Lung microvascular endothelial cell (primary cell): ENCODE measurements around the gene PCDHGB6. TPM values are rescaled to one million over a fixed set of nuclear protein-coding genes. Genes with fewer than 3 reads are reported as not detected.

Experiments
- total RNA-seq: library from RNA; depleted of rRNA; stranded (reverse); fragments of >200 nt; gene quantifications from 2 replicates; pipeline ENCODE4 v1.2.1, GENCODE V29; 2014

PCDHGB6 gene
- total RNA-seq, 1 donor from 2014 or later, result 2.4 TPM

Other genes starting within 250 kb of the PCDHGB6 start
- gene PCDHB7, start 235.4 kb upstream of the PCDHGB6 start, total RNA-seq, result 0.44 and 2.4 TPM in 2 replicates
- 0.40 and 0.44 TPM in 2 replicates for gene PCDHB8, start 230.2 kb upstream of the PCDHGB6 start, total RNA-seq
- 0.22 and 0.99 TPM in 2 replicates for gene PCDHB16, start 225.6 kb upstream of the PCDHGB6 start, total RNA-seq
- gene PCDHB9, start 220.9 kb upstream of the PCDHGB6 start, total RNA-seq, result 0.22 and 0.40 TPM in 2 replicates
- gene PCDHB10, start 215.7 kb upstream of the PCDHGB6 start, total RNA-seq, result 0.44 and 1.8 TPM in 2 replicates
- gene PCDHB11, start 208.4 kb upstream of the PCDHGB6 start, total RNA-seq, result 0.44 and 1.8 TPM in 2 replicates
- gene PCDHB12, start 199.3 kb upstream of the PCDHGB6 start, total RNA-seq, result 0.44 and 1.4 TPM in 2 replicates
- 0.87 and 2.6 TPM in 2 replicates for gene PCDHB13, start 194.1 kb upstream of the PCDHGB6 start, total RNA-seq
- gene PCDHB14, start 184.7 kb upstream of the PCDHGB6 start, total RNA-seq, result 1.1 and 1.4 TPM in 2 replicates
- 0.44 and 1.4 TPM in 2 replicates for gene PCDHB15, start 162.6 kb upstream of the PCDHGB6 start, total RNA-seq
- under 0.01 and 0.20 TPM in 2 replicates for gene SLC25A2, start 104.0 kb upstream of the PCDHGB6 start, total RNA-seq
- gene TAF7, start 87.2 kb upstream of the PCDHGB6 start, total RNA-seq, result 56.7 and 63.5 TPM in 2 replicates
- 0.40 and 0.44 TPM in 2 replicates for gene PCDHGA1, start 77.5 kb upstream of the PCDHGB6 start, total RNA-seq
- 0.65 and 0.79 TPM in 2 replicates for gene PCDHGA2, start 69.3 kb upstream of the PCDHGB6 start, total RNA-seq
- gene PCDHGA3, start 64.2 kb upstream of the PCDHGB6 start, total RNA-seq, result 0.40 and 0.44 TPM in 2 replicates
- gene PCDHGB1, start 57.9 kb upstream of the PCDHGB6 start, total RNA-seq, result 0.87 and 1.6 TPM in 2 replicates
- gene PCDHGA4, start 53.0 kb upstream of the PCDHGB6 start, total RNA-seq, result 2.0 TPM in 2 replicates
- gene PCDHGB2, start 48.0 kb upstream of the PCDHGB6 start, total RNA-seq, result 1.3 and 1.4 TPM in 2 replicates
- gene PCDHGA5, start 43.9 kb upstream of the PCDHGB6 start, total RNA-seq, result 0.44 and 0.60 TPM in 2 replicates
- 2.0 and 3.8 TPM in 2 replicates for gene PCDHGB3, start 37.8 kb upstream of the PCDHGB6 start, total RNA-seq
- gene PCDHGA6, start 34.1 kb upstream of the PCDHGB6 start, total RNA-seq, result 1.7 and 2.4 TPM in 2 replicates
- 0.65 and 0.99 TPM in 2 replicates for gene PCDHGA7, start 25.3 kb upstream of the PCDHGB6 start, total RNA-seq
- gene PCDHGB4, start 20.3 kb upstream of the PCDHGB6 start, total RNA-seq, result 8.3 and 10.1 TPM in 2 replicates
- 1.1 and 1.2 TPM in 2 replicates for gene PCDHGA8, start 15.4 kb upstream of the PCDHGB6 start, total RNA-seq
- 7.4 and 9.5 TPM in 2 replicates for gene PCDHGB5, start 10.1 kb upstream of the PCDHGB6 start, total RNA-seq
- gene PCDHGA9, start 5.2 kb upstream of the PCDHGB6 start, total RNA-seq, result 0.87 and 2.2 TPM in 2 replicates
- 2.6 and 5.0 TPM in 2 replicates for gene PCDHGA10, start 5.0 kb downstream of the PCDHGB6 start, total RNA-seq
- gene PCDHGB7, start 9.7 kb downstream of the PCDHGB6 start, total RNA-seq, result 4.1 and 6.2 TPM in 2 replicates
- gene PCDHGA11, start 13.0 kb downstream of the PCDHGB6 start, total RNA-seq, result 4.1 and 4.4 TPM in 2 replicates
- gene PCDHGA12, start 22.5 kb downstream of the PCDHGB6 start, total RNA-seq, result 1.8 and 2.8 TPM in 2 replicates
- gene PCDHGC3, start 67.9 kb downstream of the PCDHGB6 start, total RNA-seq, result 10.2 and 10.9 TPM in 2 replicates
- 0.65 and 0.79 TPM in 2 replicates for gene PCDHGC4, start 77.0 kb downstream of the PCDHGB6 start, total RNA-seq
- gene PCDHGC5, start 81.1 kb downstream of the PCDHGB6 start, total RNA-seq, result under 0.01 and 0.40 TPM in 2 replicates
- gene DIAPH1, start 211.0 kb downstream of the PCDHGB6 start, total RNA-seq, result 28.8 and 29.6 TPM in 2 replicates
- 45.0 and 48.2 TPM in 2 replicates for gene HDAC3, start 228.8 kb downstream of the PCDHGB6 start, total RNA-seq
- 5.6 and 6.1 TPM in 2 replicates for gene RELL2, start 229.0 kb downstream of the PCDHGB6 start, total RNA-seq
- gene FCHSD1, start 243.4 kb downstream of the PCDHGB6 start, total RNA-seq, result 9.3 and 10.5 TPM in 2 replicates